Measurements from ENCODE around the gene RASGRP2. TPM values are rescaled to one million over a fixed set of nuclear protein-coding genes. Genes with fewer than 3 reads are reported as not detected.

Gene RASGRP2
- total and polyA plus RNA-seq, 2 donors (not counting 1 experiment from before 2014, with no cell fraction given): 1.2 to 5.2 TPM

GRCh38 chr11:64687643-64688533, 56.1 kb downstream of the RASGRP2 start:
- Histone ChIP-seq H3K9me3 (ENCODE audit: control insufficient read depth, insufficient read depth, low read depth, low read length) (no peaks in the 10 kb centered on the region), H3K79me2 (ENCODE audit: control insufficient read depth, insufficient read depth, low read length) (no peaks in the 10 kb centered on the region), H3K36me3 (ENCODE audit: control insufficient read depth, insufficient read depth, low read length) (no peaks in the 10 kb centered on the region), H3K27me3 (ENCODE audit: control insufficient read depth, insufficient read depth, low read length) (peaks cover 25% of the 10 kb centered on the region), H4K20me1 (ENCODE audit: control insufficient read depth, extremely low read depth, insufficient read depth, low read length) (no peaks in the 10 kb centered on the region), H3K9ac (ENCODE audit: insufficient read depth, low read length) (no peak overlapping the region), H3K4me1 (ENCODE audit: control insufficient read depth, extremely low read depth, insufficient read depth, low read length) (peaks cover 3% of the 10 kb centered on the region), H3K4me3 (replicated peaks in 1 of 4; ENCODE audit: control extremely low read depth in 1 of 4, insufficient read depth in 1 of 4, low read depth in 3 of 4, low read length in 4 of 4) (no peak overlapping the region), H3K4me2 (ENCODE audit: extremely low read depth, insufficient read depth, low read length) (no peak overlapping the region), H2AFZ (ENCODE audit: low read length) (no peak overlapping the region), H3K27ac (ENCODE audit: insufficient read depth, low read length) (no peak overlapping the region)
- no peak for DNase-seq (ENCODE audit: low read depth in 2 of 2)
- no peak for TF ChIP-seq EZH2 (IDR thresholded peaks at IDR 0.05; ENCODE audit: low read length, missing control alignments)
- TF ChIP-seq CTCF (conservative IDR thresholded peaks at IDR 0.05 in 1 of 2, IDR thresholded peaks at IDR 0.05 in 1 of 2; ENCODE audit: low read depth in 1 of 2, low read length in 2 of 2): no peak

GRCh38 chr11:64687204-64687603, 56.7 kb downstream of the RASGRP2 start:
- no peak overlapping the region for H3K9ac ChIP-seq (ENCODE audit: insufficient read depth, low read length)
- no peak overlapping the region for H3K27ac ChIP-seq (ENCODE audit: insufficient read depth, low read length)
- no peaks in the 10 kb centered on the region for H3K79me2 ChIP-seq (ENCODE audit: control insufficient read depth, insufficient read depth, low read length)
- no peaks in the 10 kb centered on the region for H3K9me3 ChIP-seq (ENCODE audit: control insufficient read depth, insufficient read depth, low read depth, low read length)
- H4K20me1 ChIP-seq (ENCODE audit: control insufficient read depth, extremely low read depth, insufficient read depth, low read length): no peaks in the 10 kb centered on the region
- no peak for DNase-seq (ENCODE audit: low read depth in 2 of 2)
- peaks cover 3% of the 10 kb centered on the region for H3K4me1 ChIP-seq (ENCODE audit: control insufficient read depth, extremely low read depth, insufficient read depth, low read length)
- no peaks in the 10 kb centered on the region for H3K36me3 ChIP-seq (ENCODE audit: control insufficient read depth, insufficient read depth, low read length)
- no peak for TF ChIP-seq EZH2 (IDR thresholded peaks at IDR 0.05; ENCODE audit: low read length, missing control alignments)
- no peak for TF ChIP-seq CTCF (conservative IDR thresholded peaks at IDR 0.05 in 1 of 2, IDR thresholded peaks at IDR 0.05 in 1 of 2; ENCODE audit: low read depth in 1 of 2, low read length in 2 of 2)
- H3K27me3 ChIP-seq (ENCODE audit: control insufficient read depth, insufficient read depth, low read length): peaks cover 26% of the 10 kb centered on the region
- H3K4me3 ChIP-seq (replicated peaks in 1 of 4; ENCODE audit: control extremely low read depth in 1 of 4, insufficient read depth in 1 of 4, low read depth in 3 of 4, low read length in 4 of 4): no peak overlapping the region
- no peak overlapping the region for H3K4me2 ChIP-seq (ENCODE audit: extremely low read depth, insufficient read depth, low read length)
- H2AFZ ChIP-seq (ENCODE audit: low read length): no peak overlapping the region

GRCh38 chr11:64686466-64687170, 57.3 kb downstream of the RASGRP2 start:
- Histone ChIP-seq H3K9ac (ENCODE audit: insufficient read depth, low read length) (no peak overlapping the region), H3K27ac (ENCODE audit: insufficient read depth, low read length) (no peak overlapping the region), H4K20me1 (ENCODE audit: control insufficient read depth, extremely low read depth, insufficient read depth, low read length) (no peaks in the 10 kb centered on the region), H3K9me3 (ENCODE audit: control insufficient read depth, insufficient read depth, low read depth, low read length) (no peaks in the 10 kb centered on the region), H3K79me2 (ENCODE audit: control insufficient read depth, insufficient read depth, low read length) (no peaks in the 10 kb centered on the region), H3K4me1 (ENCODE audit: control insufficient read depth, extremely low read depth, insufficient read depth, low read length) (peaks cover 3% of the 10 kb centered on the region), H3K27me3 (ENCODE audit: control insufficient read depth, insufficient read depth, low read length) (peaks cover 25% of the 10 kb centered on the region), H3K4me3 (replicated peaks in 1 of 4; ENCODE audit: control extremely low read depth in 1 of 4, insufficient read depth in 1 of 4, low read depth in 3 of 4, low read length in 4 of 4) (no peak overlapping the region), H3K36me3 (ENCODE audit: control insufficient read depth, insufficient read depth, low read length) (no peaks in the 10 kb centered on the region), H3K4me2 (ENCODE audit: extremely low read depth, insufficient read depth, low read length) (no peak overlapping the region), H2AFZ (ENCODE audit: low read length) (no peak overlapping the region)
- TF ChIP-seq EZH2 (IDR thresholded peaks at IDR 0.05; ENCODE audit: low read length, missing control alignments): no peak
- DNase-seq (ENCODE audit: low read depth in 2 of 2): no peak
